H9 (cell line): ENCODE measurements around the gene UBE2E3. TPM values are rescaled to one million over a fixed set of nuclear protein-coding genes. Genes with fewer than 3 reads are reported as not detected.

Source experiments
- DNase-seq: peaks from one replicate; pipeline ENCODE4 v3.0.0-alpha.2; 2017
- H2AFZ ChIP-seq: one replicate; pipeline ENCODE4 v1.6.1; 2013; ENCODE audit warnings: mild to moderate bottlenecking, low read length, control low read depth, moderate library complexity
- H2AK5ac ChIP-seq: 2 replicates; pipeline ENCODE4 v1.6.1; 2013; ENCODE audit warnings: low read length, control low read depth, mixed read lengths; ENCODE audit not compliant: insufficient read length
- H2BK120ac ChIP-seq: one replicate; pipeline ENCODE4 v1.6.1; 2013; ENCODE audit warnings: low read depth, mild to moderate bottlenecking, low read length, control low read depth, inconsistent platforms; ENCODE audit not compliant: poor library complexity, severe bottlenecking
- H2BK12ac ChIP-seq: 2 replicates; pipeline ENCODE4 v1.6.1; 2013; ENCODE audit warnings: low read length, control low read depth, mixed read lengths, low read depth; ENCODE audit not compliant: insufficient read length
- H2BK15ac ChIP-seq: 2 replicates; pipeline ENCODE4 v1.6.1; 2013; ENCODE audit warnings: low read depth, low read length, control low read depth
- H2BK20ac ChIP-seq: one replicate; pipeline ENCODE4 v1.6.1; 2013; ENCODE audit warnings: low read depth, mild to moderate bottlenecking, low read length, control low read depth, inconsistent platforms; ENCODE audit not compliant: poor library complexity, severe bottlenecking
- H2BK5ac ChIP-seq: 2 replicates; pipeline ENCODE4 v1.6.1; 2013; ENCODE audit warnings: low read length, control low read depth, mixed read lengths; ENCODE audit not compliant: insufficient read length
- H3K14ac ChIP-seq: 2 replicates; pipeline ENCODE4 v1.6.1; 2013; ENCODE audit warnings: low read length, control low read depth; ENCODE audit not compliant: insufficient read depth
- H3K18ac ChIP-seq: 2 replicates; pipeline ENCODE4 v1.6.1; 2013; ENCODE audit warnings: low read depth, mild to moderate bottlenecking, mixed read lengths, low read length, control low read depth; ENCODE audit not compliant: insufficient read length
- H3K23ac ChIP-seq: 2 replicates; pipeline ENCODE4 v1.6.1; 2013; ENCODE audit warnings: low read length, control low read depth, mixed read lengths, low read depth; ENCODE audit not compliant: insufficient read length
- H3K23me2 ChIP-seq: 2 replicates; pipeline ENCODE4 v1.6.1; 2013; ENCODE audit warnings: low read depth, mild to moderate bottlenecking, mixed read lengths, low read length, control low read depth; ENCODE audit not compliant: insufficient read length, poor library complexity, severe bottlenecking
- H3K27ac ChIP-seq: 2 replicates; pipeline ENCODE4 v1.5.1; 2013; ENCODE audit warnings: low read length, control low read depth, mixed read lengths, low read depth; ENCODE audit not compliant: insufficient read length
- H3K27me3 ChIP-seq: 2 replicates; pipeline ENCODE4 v1.6.1; 2013; ENCODE audit warnings: low read length, control low read depth, inconsistent platforms; ENCODE audit not compliant: insufficient read depth
- H3K4ac ChIP-seq: 2 replicates; pipeline ENCODE4 v1.6.1; 2013; ENCODE audit warnings: low read depth, mild to moderate bottlenecking, control low read depth, inconsistent platforms, low read length, moderate library complexity
- H3K4me1 ChIP-seq: 2 replicates; pipeline ENCODE4 v1.6.1; 2013; ENCODE audit warnings: low read length, control low read depth, inconsistent platforms; ENCODE audit not compliant: insufficient read depth
- H3K4me2 ChIP-seq: 2 replicates; pipeline ENCODE4 v1.6.1; 2013; ENCODE audit warnings: low read length, control low read depth, mixed read lengths; ENCODE audit not compliant: insufficient read length, insufficient read depth
- H3K56ac ChIP-seq: 2 replicates; pipeline ENCODE4 v1.6.1; 2013; ENCODE audit warnings: low read depth, mild to moderate bottlenecking, mixed read lengths, low read length, control low read depth; ENCODE audit not compliant: insufficient read length
- H3K79me1 ChIP-seq: 2 replicates; pipeline ENCODE4 v1.6.1; 2013; ENCODE audit warnings: low read depth, mild to moderate bottlenecking, moderate library complexity, low read length, control low read depth, inconsistent platforms; ENCODE audit not compliant: insufficient read depth, poor library complexity, severe bottlenecking
- H3K79me2 ChIP-seq: 2 replicates; pipeline ENCODE4 v1.6.1; 2013; ENCODE audit warnings: low read length, control low read depth, inconsistent platforms; ENCODE audit not compliant: insufficient read depth
- H3K9ac ChIP-seq: 2 replicates; pipeline ENCODE4 v1.6.1; 2013; ENCODE audit warnings: low read length, control low read depth, mixed read lengths; ENCODE audit not compliant: insufficient read length; ENCODE audit errors: extremely low read depth
- H3K9me3 ChIP-seq: one replicate; pipeline ENCODE4 v1.6.1; 2013; ENCODE audit warnings: low read depth, low read length, inconsistent platforms; ENCODE audit not compliant: control insufficient read depth
- H3T11ph ChIP-seq: one replicate; pipeline ENCODE4 v1.6.1; 2013; ENCODE audit warnings: mild to moderate bottlenecking, low read length, control low read depth, inconsistent platforms
- H4K20me1 ChIP-seq: one replicate; pipeline ENCODE4 v1.6.1; 2013; ENCODE audit not compliant: control insufficient read depth, insufficient read length, insufficient read depth
- H4K5ac ChIP-seq: 2 replicates; pipeline ENCODE4 v1.6.1; 2013; ENCODE audit warnings: low read depth, mild to moderate bottlenecking, mixed read lengths, low read length, control low read depth; ENCODE audit not compliant: insufficient read length
- H4K8ac ChIP-seq: replicated peaks from 2 replicates; pipeline ENCODE4 v1.6.1; 2013; ENCODE audit warnings: low read length, control low read depth, mixed read lengths, low read depth; ENCODE audit not compliant: insufficient read length
- H4K91ac ChIP-seq: 2 replicates; pipeline ENCODE4 v1.6.1; 2013; ENCODE audit warnings: low read depth, mild to moderate bottlenecking, moderate library complexity, mixed read lengths, low read length, control low read depth; ENCODE audit not compliant: insufficient read length
- H3K27ac Mint-ChIP-seq, 3 experiments: 2 replicates in 2 of 3; 3 replicates in 1 of 3; pipeline ENCODE4 v1.8.0; 2020 to 2021; ENCODE audit warnings: mixed read lengths in 3 of 3, mild to moderate bottlenecking in 1 of 3, moderate library complexity in 1 of 3
- H3K27me3 Mint-ChIP-seq: 2 replicates; pipeline ENCODE4 v1.8.0; 2021; ENCODE audit warnings: low read depth, mild to moderate bottlenecking, moderate library complexity, mixed read lengths
- H3K36me3 Mint-ChIP-seq, 3 experiments: 2 replicates in 2 of 3; 3 replicates in 1 of 3; pipeline ENCODE4 v1.8.0; 2020 to 2021; ENCODE audit warnings: low read depth in 3 of 3, mixed read lengths in 3 of 3; ENCODE audit not compliant: insufficient read depth in 1 of 3
- H3K4me1 Mint-ChIP-seq, 2 experiments: 2 replicates each; pipeline ENCODE4 v1.8.0; 2020; ENCODE audit warnings: mixed read lengths in 2 of 2
- H3K4me3 Mint-ChIP-seq, 2 experiments: 2 replicates in 1 of 2; 3 replicates in 1 of 2; pipeline ENCODE4 v1.8.0; 2020 to 2021; ENCODE audit warnings: mild to moderate bottlenecking in 2 of 2, mixed read lengths in 2 of 2, moderate library complexity in 1 of 2
- H3K9me3 Mint-ChIP-seq, 2 experiments: 2 replicates in 1 of 2; 3 replicates in 1 of 2; pipeline ENCODE4 v1.8.0; 2020; ENCODE audit warnings: mild to moderate bottlenecking in 2 of 2, mixed read lengths in 2 of 2, moderate library complexity in 1 of 2
- WGBS: extraction: QIAGEN DNeasy Blood & Tissue Kit; methylation state at CpG from one replicate; pipeline ENCODE4 v1.1.7; 2013; ENCODE audit warnings: missing lambda C conversion rate, low lambda C conversion rate, mixed read lengths; ENCODE audit not compliant: insufficient read length; ENCODE audit errors: extremely low coverage; 5-methylcytosine and 5-hydroxymethylcytosine counted together
- total RNA-seq: library from RNA; stranded (reverse); gene quantifications from 2 replicates; pipeline ENCODE4 v1.2.1, GENCODE V29; 2021
- TF ChIP-seq, protein P1 (sequence below): fragments of 200-600 bp; sonication (generic); conservative IDR thresholded peaks from 3 replicates; pipeline ENCODE4 v1.8.0; 2021; ENCODE audit warnings: antibody characterized with exemption, mild to moderate bottlenecking

UBE2E3 gene
- total RNA-seq, 1 experiment from 2014 or later: 89.1 TPM

DNA sequence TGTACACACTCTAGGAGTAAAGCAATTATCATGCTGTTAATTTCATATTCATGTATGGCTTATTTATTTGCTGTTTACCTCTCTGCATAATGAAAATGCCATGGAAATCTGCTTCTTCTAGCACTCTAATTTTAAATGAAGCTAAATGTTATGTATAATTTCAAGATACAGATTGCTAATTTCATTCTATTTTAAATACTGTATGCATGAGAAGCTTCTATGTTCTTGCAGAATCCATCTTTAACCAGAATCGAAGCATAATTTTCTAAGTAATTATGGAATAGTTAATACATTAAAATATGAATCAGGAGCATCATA, 127.2 kb downstream of the UBE2E3 start:
- no CpG with 5 or more reads among the region's 1 CpG for WGBS
- H3K9ac ChIP-seq: no peak overlapping the region
- H4K8ac ChIP-seq: no peak overlapping the region
- Mint-ChIP-seq H3K36me3 (no peaks in the 10 kb centered on the region), H3K27me3 (no peaks in the 10 kb centered on the region), H3K27ac (no peak overlapping the region), H3K4me1 (peaks cover 19 to 21% of the 10 kb centered on the region in 2 experiments), H3K4me3 (no peak overlapping the region), H3K9me3 (no peaks in the 10 kb centered on the region)
- H3K56ac ChIP-seq: no peak overlapping the region
- no peaks in the 10 kb centered on the region for H3K79me1 ChIP-seq
- TF ChIP-seq, protein P1, sequence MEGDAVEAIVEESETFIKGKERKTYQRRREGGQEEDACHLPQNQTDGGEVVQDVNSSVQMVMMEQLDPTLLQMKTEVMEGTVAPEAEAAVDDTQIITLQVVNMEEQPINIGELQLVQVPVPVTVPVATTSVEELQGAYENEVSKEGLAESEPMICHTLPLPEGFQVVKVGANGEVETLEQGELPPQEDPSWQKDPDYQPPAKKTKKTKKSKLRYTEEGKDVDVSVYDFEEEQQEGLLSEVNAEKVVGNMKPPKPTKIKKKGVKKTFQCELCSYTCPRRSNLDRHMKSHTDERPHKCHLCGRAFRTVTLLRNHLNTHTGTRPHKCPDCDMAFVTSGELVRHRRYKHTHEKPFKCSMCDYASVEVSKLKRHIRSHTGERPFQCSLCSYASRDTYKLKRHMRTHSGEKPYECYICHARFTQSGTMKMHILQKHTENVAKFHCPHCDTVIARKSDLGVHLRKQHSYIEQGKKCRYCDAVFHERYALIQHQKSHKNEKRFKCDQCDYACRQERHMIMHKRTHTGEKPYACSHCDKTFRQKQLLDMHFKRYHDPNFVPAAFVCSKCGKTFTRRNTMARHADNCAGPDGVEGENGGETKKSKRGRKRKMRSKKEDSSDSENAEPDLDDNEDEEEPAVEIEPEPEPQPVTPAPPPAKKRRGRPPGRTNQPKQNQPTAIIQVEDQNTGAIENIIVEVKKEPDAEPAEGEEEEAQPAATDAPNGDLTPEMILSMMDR: no peak
- no peak for DNase-seq
- no peak overlapping the region for H3T11ph ChIP-seq
- no peaks in the 10 kb centered on the region for H3K79me2 ChIP-seq
- no peak overlapping the region for H2AFZ ChIP-seq
- no peak overlapping the region for H2BK5ac ChIP-seq
- no peak overlapping the region for H3K4ac ChIP-seq
- H2BK15ac ChIP-seq: no peak overlapping the region
- H3K4me1 ChIP-seq: peaks cover 5% of the 10 kb centered on the region; the same call in 1 of the 2 replicates
- H3K23ac ChIP-seq: no peak overlapping the region
- no peak overlapping the region for H3K4me2 ChIP-seq
- no peak overlapping the region for H2BK20ac ChIP-seq
- no peaks in the 10 kb centered on the region for H3K27me3 ChIP-seq
- no peak overlapping the region for H4K91ac ChIP-seq
- no peak overlapping the region for H2BK12ac ChIP-seq
- H4K5ac ChIP-seq: no peak overlapping the region
- H3K18ac ChIP-seq: no peak overlapping the region
- no peak overlapping the region for H2AK5ac ChIP-seq
- no peaks in the 10 kb centered on the region for H3K9me3 ChIP-seq
- H3K27ac ChIP-seq: no peak overlapping the region
- H3K14ac ChIP-seq: no peak overlapping the region
- no peak overlapping the region for H2BK120ac ChIP-seq
- no peaks in the 10 kb centered on the region for H3K23me2 ChIP-seq
- H4K20me1 ChIP-seq: no peaks in the 10 kb centered on the region
